ENCODE results near the gene DYNC2H1.

The DYNC2H1 gene

DNA sequence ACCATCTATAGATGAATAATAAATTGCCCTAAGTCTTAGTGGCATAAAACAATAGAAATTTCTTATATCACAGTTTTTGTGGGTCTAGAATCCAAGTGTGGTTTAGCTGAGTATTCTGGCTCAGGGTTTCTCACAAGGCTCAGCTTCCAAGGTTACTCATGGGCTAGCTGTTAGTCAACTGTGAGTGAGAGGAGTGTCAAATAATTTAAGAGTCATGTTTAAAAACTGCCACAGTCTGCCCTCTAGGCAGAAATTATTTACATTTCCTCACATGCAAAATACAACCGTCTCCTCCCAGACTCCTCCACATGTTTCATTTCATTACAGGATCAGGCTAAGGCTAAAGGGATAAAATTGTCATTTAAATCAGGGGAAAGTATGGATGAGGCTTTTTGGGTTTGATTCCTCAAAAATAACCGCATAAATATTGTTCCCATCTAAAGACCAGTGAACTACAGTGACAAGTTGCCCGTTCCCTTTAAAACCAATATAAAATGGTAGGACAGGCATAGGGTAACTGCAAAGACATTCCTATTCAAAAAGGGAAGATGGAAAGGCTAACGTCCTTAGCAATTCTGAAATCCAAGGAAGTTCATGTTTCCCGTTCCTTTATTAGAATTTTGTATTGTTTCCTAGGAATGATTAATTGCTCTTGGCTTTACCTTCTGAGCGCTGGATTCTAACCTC, 324.3 kb downstream of the DYNC2H1 start:
- H3K79me2 ChIP-seq (ENCODE audit: low read length), result no peaks in the 10 kb centered on the region
- TF ChIP-seq, protein P1, sequence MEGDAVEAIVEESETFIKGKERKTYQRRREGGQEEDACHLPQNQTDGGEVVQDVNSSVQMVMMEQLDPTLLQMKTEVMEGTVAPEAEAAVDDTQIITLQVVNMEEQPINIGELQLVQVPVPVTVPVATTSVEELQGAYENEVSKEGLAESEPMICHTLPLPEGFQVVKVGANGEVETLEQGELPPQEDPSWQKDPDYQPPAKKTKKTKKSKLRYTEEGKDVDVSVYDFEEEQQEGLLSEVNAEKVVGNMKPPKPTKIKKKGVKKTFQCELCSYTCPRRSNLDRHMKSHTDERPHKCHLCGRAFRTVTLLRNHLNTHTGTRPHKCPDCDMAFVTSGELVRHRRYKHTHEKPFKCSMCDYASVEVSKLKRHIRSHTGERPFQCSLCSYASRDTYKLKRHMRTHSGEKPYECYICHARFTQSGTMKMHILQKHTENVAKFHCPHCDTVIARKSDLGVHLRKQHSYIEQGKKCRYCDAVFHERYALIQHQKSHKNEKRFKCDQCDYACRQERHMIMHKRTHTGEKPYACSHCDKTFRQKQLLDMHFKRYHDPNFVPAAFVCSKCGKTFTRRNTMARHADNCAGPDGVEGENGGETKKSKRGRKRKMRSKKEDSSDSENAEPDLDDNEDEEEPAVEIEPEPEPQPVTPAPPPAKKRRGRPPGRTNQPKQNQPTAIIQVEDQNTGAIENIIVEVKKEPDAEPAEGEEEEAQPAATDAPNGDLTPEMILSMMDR (IDR thresholded peaks at IDR 0.05; ENCODE audit: low read depth, low read length), result no peak
- no peak for TF ChIP-seq EZH2phosphoT487 (IDR thresholded peaks at IDR 0.05; ENCODE audit: low read depth)
- H4K20me1 ChIP-seq (ENCODE audit: insufficient read depth, low read length), result no peaks in the 10 kb centered on the region
- H3K9ac ChIP-seq (ENCODE audit: low read length), result no peak overlapping the region
- H3K27ac ChIP-seq (ENCODE audit: low read length), result no peak overlapping the region
- no peaks in the 10 kb centered on the region for H3K36me3 ChIP-seq (replicated peaks; ENCODE audit: low read depth, low read length)
- H3K27me3 ChIP-seq (ENCODE audit: low read depth, low read length), result no peaks in the 10 kb centered on the region
- no peak overlapping the region for H3K4me3 ChIP-seq (ENCODE audit: low read length)
- no peaks in the 10 kb centered on the region for H3K9me3 ChIP-seq (ENCODE audit: insufficient read depth, low read length)
- H3K4me2 ChIP-seq (ENCODE audit: low read length), result no peak overlapping the region
- H3K4me1 ChIP-seq (ENCODE audit: low read length), result no peaks in the 10 kb centered on the region
- no peak overlapping the region for H2AFZ ChIP-seq (ENCODE audit: low read depth, low read length)

DNA sequence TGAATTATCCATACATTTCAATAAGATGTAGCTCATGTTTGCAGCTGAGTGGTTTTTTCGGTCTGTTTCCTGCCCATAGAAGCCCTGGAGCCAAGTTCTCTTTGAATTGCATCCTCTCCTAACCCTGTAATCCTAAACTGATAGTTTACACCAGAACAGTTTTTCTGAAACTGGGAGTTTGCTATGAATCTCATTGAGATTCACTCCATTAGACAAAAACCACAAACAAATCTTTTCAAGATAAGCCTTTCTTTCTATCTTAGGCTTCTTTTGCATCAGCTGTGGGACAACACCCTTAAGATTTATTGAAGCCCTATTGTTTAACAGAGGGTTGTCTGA, 324.8 kb downstream of the DYNC2H1 start:
- H2AFZ ChIP-seq (ENCODE audit: low read depth, low read length), result no peak overlapping the region
- no peak overlapping the region for H3K27ac ChIP-seq (ENCODE audit: low read length)
- no peaks in the 10 kb centered on the region for H3K27me3 ChIP-seq (ENCODE audit: low read depth, low read length)
- H3K4me3 ChIP-seq (ENCODE audit: low read length), result no peak overlapping the region
- H3K4me1 ChIP-seq (ENCODE audit: low read length), result no peaks in the 10 kb centered on the region
- H3K9me3 ChIP-seq (ENCODE audit: insufficient read depth, low read length), result no peaks in the 10 kb centered on the region
- TF ChIP-seq, protein P1 (IDR thresholded peaks at IDR 0.05; ENCODE audit: low read depth, low read length), result no peak
- TF ChIP-seq EZH2phosphoT487 (IDR thresholded peaks at IDR 0.05; ENCODE audit: low read depth), result no peak
- no peaks in the 10 kb centered on the region for H3K79me2 ChIP-seq (ENCODE audit: low read length)
- no peaks in the 10 kb centered on the region for H3K36me3 ChIP-seq (replicated peaks; ENCODE audit: low read depth, low read length)
- no peaks in the 10 kb centered on the region for H4K20me1 ChIP-seq (ENCODE audit: insufficient read depth, low read length)
- no peak overlapping the region for H3K4me2 ChIP-seq (ENCODE audit: low read length)
- H3K9ac ChIP-seq (ENCODE audit: low read length), result no peak overlapping the region

DNA sequence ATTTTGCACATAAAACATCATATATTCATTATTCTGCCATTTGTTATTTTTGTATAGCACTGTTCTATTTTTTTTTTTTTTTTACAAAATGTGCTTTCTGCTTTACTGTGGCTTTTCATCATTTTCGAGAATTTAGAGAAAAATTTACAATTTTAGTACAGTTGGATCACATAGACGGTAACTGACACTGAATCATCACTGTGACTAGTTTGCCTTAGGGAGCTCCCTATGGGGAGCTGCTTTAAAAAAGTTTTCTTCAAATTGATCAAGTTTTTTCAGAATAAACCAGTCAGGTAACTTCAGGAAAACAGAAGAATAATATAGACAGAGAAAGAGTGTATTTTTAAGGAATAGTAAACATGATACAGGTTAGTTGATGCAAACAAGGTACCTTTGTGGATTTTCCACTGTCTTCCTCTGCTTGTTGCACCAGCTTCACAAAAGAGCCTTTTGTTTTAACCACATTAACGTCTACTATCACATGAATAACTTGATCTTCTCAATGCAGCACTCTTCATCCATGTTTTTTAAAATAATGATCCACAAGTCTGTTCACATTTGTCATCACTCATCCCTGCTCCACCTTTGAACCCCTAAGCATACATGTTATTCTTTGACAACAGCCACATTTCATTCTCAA, 327.0 kb downstream of the DYNC2H1 start:
- H3K27ac ChIP-seq (ENCODE audit: low read length), result no peak overlapping the region

DNA sequence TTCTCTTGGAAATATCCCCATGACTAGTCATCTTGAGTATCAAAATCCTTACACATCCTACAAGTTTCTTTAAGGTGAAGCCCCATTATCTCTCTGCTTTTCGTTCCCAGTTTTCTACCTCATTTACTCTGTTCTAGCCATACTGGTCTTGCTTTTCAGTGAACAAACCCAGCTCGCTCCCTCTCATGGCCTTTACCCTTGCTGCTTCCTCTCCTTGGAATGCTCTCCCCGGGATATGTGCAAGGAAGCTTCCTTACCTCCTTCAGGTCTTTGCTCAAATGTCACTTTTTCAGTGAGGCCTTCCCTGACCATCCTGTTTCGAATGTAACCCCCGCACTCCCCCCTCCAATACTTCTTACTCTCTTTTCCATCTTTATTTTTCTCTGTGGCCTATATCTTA, 331.8 kb downstream of the DYNC2H1 start:
- H3K4me3 ChIP-seq (ENCODE audit: low read length), result no peak overlapping the region
- no peak overlapping the region for H3K9ac ChIP-seq (ENCODE audit: low read length)
- no peak overlapping the region for H3K27ac ChIP-seq (ENCODE audit: low read length)
- no peak overlapping the region for H2AFZ ChIP-seq (ENCODE audit: low read depth, low read length)
- no peaks in the 10 kb centered on the region for H3K27me3 ChIP-seq (ENCODE audit: low read depth, low read length)
- no peaks in the 10 kb centered on the region for H3K9me3 ChIP-seq (ENCODE audit: insufficient read depth, low read length)
- H3K4me2 ChIP-seq (ENCODE audit: low read length), result no peak overlapping the region
- H3K36me3 ChIP-seq (replicated peaks; ENCODE audit: low read depth, low read length), result no peaks in the 10 kb centered on the region
- H4K20me1 ChIP-seq (ENCODE audit: insufficient read depth, low read length), result no peaks in the 10 kb centered on the region
- H3K4me1 ChIP-seq (ENCODE audit: low read length), result no peaks in the 10 kb centered on the region
- TF ChIP-seq, protein P1 (IDR thresholded peaks at IDR 0.05; ENCODE audit: low read depth, low read length), result no peak
- no peak for TF ChIP-seq EZH2phosphoT487 (IDR thresholded peaks at IDR 0.05; ENCODE audit: low read depth)
- no peaks in the 10 kb centered on the region for H3K79me2 ChIP-seq (ENCODE audit: low read length)

More for the DNA sequence above, 327.0 kb downstream of the DYNC2H1 start:
- Histone ChIP-seq H3K4me1 (ENCODE audit: low read length) (no peaks in the 10 kb centered on the region), H3K9me3 (ENCODE audit: insufficient read depth, low read length) (no peaks in the 10 kb centered on the region), H4K20me1 (ENCODE audit: insufficient read depth, low read length) (no peaks in the 10 kb centered on the region), H3K79me2 (ENCODE audit: low read length) (no peaks in the 10 kb centered on the region), H3K4me3 (ENCODE audit: low read length) (no peak overlapping the region), H3K27me3 (ENCODE audit: low read depth, low read length) (no peaks in the 10 kb centered on the region), H3K9ac (ENCODE audit: low read length) (no peak overlapping the region), H3K4me2 (ENCODE audit: low read length) (no peak overlapping the region), H3K36me3 (replicated peaks; ENCODE audit: low read depth, low read length) (no peaks in the 10 kb centered on the region), H2AFZ (ENCODE audit: low read depth, low read length) (no peak overlapping the region)
- TF ChIP-seq, protein P1 (IDR thresholded peaks at IDR 0.05; ENCODE audit: low read depth, low read length), result no peak
- TF ChIP-seq EZH2phosphoT487 (IDR thresholded peaks at IDR 0.05; ENCODE audit: low read depth), result no peak
